ENCODE data around the gene ATG101.
"Not testable (repeated sequence)": the region's sequence is repeated elsewhere in the genome, so short reads cannot be mapped to it uniquely, and the experiment has no call there.

GRCh38 chr12:52116222-52117125 lies 46.7 kb downstream of the ATG101 start:
- not testable (repeated sequence) for TF ChIP-seq EZH2 (IDR thresholded peaks at IDR 0.05; ENCODE audit: borderline replicate concordance, insufficient read depth, low read depth, low read length, poor library complexity, severe bottlenecking)
- TF ChIP-seq CTCF (IDR thresholded peaks at IDR 0.05), result peak; percentile 74
